Progenitor cell of endocrine pancreas (in vitro differentiated cells): ENCODE data around the gene HOXA5. TPM values are rescaled to one million over a fixed set of nuclear protein-coding genes. Genes with fewer than 3 reads are reported as not detected.
A peak's percentile ranks its signal among the peaks of the same experiment; 100 is the strongest.

Experiments used
- DNase-seq: peaks from one replicate; pipeline ENCODE4 v3.0.0; 2021; ENCODE audit warnings: low spot score; ENCODE audit not compliant: unreplicated experiment
- H3K27ac Mint-ChIP-seq: 2 replicates; pipeline ENCODE4 v1.8.0; 2021; ENCODE audit warnings: mild to moderate bottlenecking, moderate library complexity, mixed read lengths
- H3K27me3 Mint-ChIP-seq: 2 replicates; pipeline ENCODE4 v1.8.0; 2021; ENCODE audit warnings: mixed read lengths
- H3K36me3 Mint-ChIP-seq: 2 replicates; pipeline ENCODE4 v1.8.0; 2022; ENCODE audit warnings: mixed read lengths; ENCODE audit not compliant: insufficient read depth
- H3K4me1 Mint-ChIP-seq: 2 replicates; pipeline ENCODE4 v1.8.0; 2021; ENCODE audit warnings: low read depth, mixed read lengths
- H3K4me3 Mint-ChIP-seq: 2 replicates; pipeline ENCODE4 v1.8.0; 2021; ENCODE audit warnings: low read depth, mild to moderate bottlenecking, moderate library complexity, mixed read lengths
- H3K9me3 Mint-ChIP-seq: 2 replicates; pipeline ENCODE4 v1.8.0; 2021; ENCODE audit warnings: low read depth, mixed read lengths
- CTCF ChIP-seq: fragments of 200-600 bp; sonication (generic); IDR thresholded peaks from one replicate; pipeline ENCODE4 v1.5.0; 2021; ENCODE audit warnings: antibody characterized with exemption, mild to moderate bottlenecking; ENCODE audit not compliant: unreplicated experiment
- total RNA-seq: library from RNA; stranded (reverse); gene quantifications from 2 replicates; pipeline ENCODE4 v1.2.1, GENCODE V29; 2021

The HOXA5 gene
- total RNA-seq, 1 donor from 2014 or later: 12.6 TPM

GRCh38 chr7:27166531-27167505 is 23.3 kb upstream of the HOXA5 start:
- peaks cover 2% of the 10 kb centered on the region for H3K4me1 Mint-ChIP-seq
- H3K27me3 Mint-ChIP-seq: peaks cover 91% of the 10 kb centered on the region
- no peak for DNase-seq
- no peak overlapping the region for H3K4me3 Mint-ChIP-seq
- H3K9me3 Mint-ChIP-seq: no peaks in the 10 kb centered on the region
- TF ChIP-seq CTCF: no peak
- H3K27ac Mint-ChIP-seq: no peak overlapping the region
- H3K36me3 Mint-ChIP-seq: no peaks in the 10 kb centered on the region

- Mint-ChIP-seq H3K4me1 (peaks cover 3% of the 10 kb centered on the region), H3K27ac (no peak overlapping the region), H3K36me3 (no peaks in the 10 kb centered on the region), H3K9me3 (no peaks in the 10 kb centered on the region), H3K4me3 (no peak overlapping the region), H3K27me3 (peaks cover 88% of the 10 kb centered on the region)
- DNase-seq: no peak
- no peak for TF ChIP-seq CTCF
Observed at GRCh38 chr7:27165996-27166530, 22.6 kb upstream of the HOXA5 start.

GRCh38 chr7:27165089-27165995 is 21.9 kb upstream of the HOXA5 start, which contains the start of gene HOXA9:
Gene HOXA9 (minus strand): TSS chr7:27165537. CDS start chr7:27165457, 80 bp downstream.
- no peak for TF ChIP-seq CTCF
- Mint-ChIP-seq H3K36me3 (no peaks in the 10 kb centered on the region), H3K4me1 (peaks cover 4% of the 10 kb centered on the region), H3K27me3 (peaks cover 82% of the 10 kb centered on the region), H3K4me3 (peak within 1 kb of the TSS; percentile 40), H3K9me3 (no peaks in the 10 kb centered on the region), H3K27ac (no peak within 1 kb of the TSS)
- no peak for DNase-seq

GRCh38 chr7:27164367-27165088 is 21.0 kb upstream of the HOXA5 start:
- peak overlapping the region; percentile 40 for H3K4me3 Mint-ChIP-seq
- no peak for DNase-seq

More at GRCh38 chr7:27164367-27165088, 21.0 kb upstream of the HOXA5 start:
- Mint-ChIP-seq H3K27ac (peak overlapping the region; percentile 19), H3K27me3 (peaks cover 84% of the 10 kb centered on the region), H3K36me3 (no peaks in the 10 kb centered on the region), H3K9me3 (no peaks in the 10 kb centered on the region), H3K4me1 (peaks cover 4% of the 10 kb centered on the region)
- peak; percentile 53 for TF ChIP-seq CTCF
